GM18508 (cell line): ENCODE results near the gene TTC22.

ENCODE experiments used
- ATAC-seq: cut with Tn5 transposase; IDR thresholded peaks from one replicate; pipeline ENCODE4 v1.9.1; 2021; ENCODE audit warnings: moderate number of reproducible peaks; ENCODE audit not compliant: insufficient read depth, unreplicated experiment

The TTC22 gene

DNA sequence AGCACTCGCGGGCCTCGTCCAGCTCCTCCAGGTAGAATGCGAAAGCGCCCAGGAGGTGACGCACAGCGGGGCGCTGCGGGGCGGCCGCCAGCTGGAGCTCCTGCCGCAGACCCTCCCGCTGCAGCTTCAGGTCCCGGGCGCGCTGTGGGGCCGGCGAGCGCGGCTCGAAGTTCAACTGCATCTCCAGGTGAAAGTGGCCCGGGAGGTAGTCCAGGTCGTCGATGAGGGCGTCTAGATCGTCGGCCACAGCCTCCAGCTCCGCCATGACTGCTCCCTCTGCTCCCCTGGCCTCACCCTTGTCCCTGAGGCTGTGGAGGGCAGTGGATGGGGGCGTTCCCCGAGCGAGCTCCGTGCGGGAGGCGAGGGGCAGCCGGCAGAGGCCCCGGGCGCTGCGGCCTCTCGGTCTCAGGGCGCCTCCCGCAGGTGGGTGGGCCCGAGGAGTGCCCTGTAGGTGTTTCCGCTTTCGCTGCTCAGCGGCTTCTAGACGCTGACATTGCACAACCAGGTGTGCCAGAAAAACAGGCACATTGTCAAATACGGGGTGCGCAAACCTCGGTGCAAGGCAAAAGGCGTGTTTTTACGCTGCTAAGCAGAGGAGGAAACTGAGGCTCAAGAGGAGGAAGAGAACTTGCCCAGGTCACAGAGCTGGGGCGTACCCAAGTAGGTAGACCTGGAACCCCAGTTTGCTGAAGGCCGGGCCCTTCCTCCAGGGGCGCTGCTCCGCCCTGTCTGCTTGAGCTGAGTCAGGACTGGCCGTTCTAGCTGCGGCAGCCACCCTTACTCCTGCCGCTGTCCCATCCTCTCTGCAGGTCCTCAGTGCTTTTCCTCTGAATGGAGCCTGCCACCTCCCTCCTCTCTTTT, at the start of gene TTC22:
Gene TTC22, minus strand, starts transcription at position 425 of the 861 bp plus-strand sequence. Its CDS starts 160 bp downstream, at position 265.
- peak; percentile 45 for ATAC-seq

DNA sequence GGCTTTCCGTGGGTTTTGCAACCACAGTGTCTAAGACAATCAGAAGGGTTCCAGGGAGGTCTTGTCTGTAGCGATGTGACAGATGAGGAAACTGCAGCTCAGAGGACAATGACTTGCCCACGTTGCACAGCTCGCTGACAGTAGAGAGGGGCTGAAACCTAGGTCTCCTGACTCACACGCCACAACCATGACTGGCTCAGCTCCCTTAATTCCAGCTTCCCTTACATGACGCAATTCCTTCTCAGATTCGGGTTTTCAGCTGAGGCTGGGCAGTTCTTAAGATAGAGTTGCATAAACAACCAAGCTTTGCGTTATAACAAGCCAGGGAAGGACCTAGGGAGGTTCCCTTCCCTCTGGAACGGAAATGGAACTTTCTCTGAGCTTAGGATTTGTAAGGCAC, 49.6 kb upstream of the TTC22 start:
- ATAC-seq, result no peak

DNA sequence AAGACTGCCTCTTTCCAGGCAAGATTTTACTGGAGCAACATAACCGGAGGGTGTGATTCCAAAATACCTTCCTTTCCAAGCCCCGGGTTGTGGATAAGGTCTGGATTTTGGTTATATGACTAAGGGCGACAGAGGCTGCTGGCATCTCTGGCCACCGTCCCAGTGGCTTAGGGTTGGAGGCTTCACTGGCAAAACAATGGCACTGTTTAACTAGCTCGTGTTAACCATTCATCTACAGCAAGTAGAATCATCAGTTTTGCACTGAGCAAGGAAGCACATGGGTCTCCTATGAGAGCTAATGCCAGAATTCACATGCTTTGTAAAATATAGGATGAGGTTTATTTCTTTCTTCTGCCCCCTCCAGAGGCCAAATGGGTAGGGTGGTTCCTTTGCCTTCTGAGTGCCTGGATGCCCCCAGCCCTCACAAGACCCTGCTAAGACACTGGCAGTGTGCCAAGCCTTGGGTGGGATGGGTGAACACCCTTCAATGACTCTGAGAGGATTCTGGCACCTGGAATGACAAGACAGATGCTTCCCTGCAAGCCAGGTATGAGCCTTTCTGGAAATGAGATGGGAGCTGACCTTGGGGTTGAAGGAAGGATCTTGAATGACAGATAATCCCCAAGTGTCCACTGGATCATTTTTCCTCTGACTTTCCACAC, 49.1 kb upstream of the TTC22 start:
- ATAC-seq, result no peak

GRCh38 chr1:54849219-54850068, 48.3 kb upstream of the TTC22 start:
- no peak for ATAC-seq

- no peak for ATAC-seq
Observed at GRCh38 chr1:54848134-54848948, 47.2 kb upstream of the TTC22 start.

DNA sequence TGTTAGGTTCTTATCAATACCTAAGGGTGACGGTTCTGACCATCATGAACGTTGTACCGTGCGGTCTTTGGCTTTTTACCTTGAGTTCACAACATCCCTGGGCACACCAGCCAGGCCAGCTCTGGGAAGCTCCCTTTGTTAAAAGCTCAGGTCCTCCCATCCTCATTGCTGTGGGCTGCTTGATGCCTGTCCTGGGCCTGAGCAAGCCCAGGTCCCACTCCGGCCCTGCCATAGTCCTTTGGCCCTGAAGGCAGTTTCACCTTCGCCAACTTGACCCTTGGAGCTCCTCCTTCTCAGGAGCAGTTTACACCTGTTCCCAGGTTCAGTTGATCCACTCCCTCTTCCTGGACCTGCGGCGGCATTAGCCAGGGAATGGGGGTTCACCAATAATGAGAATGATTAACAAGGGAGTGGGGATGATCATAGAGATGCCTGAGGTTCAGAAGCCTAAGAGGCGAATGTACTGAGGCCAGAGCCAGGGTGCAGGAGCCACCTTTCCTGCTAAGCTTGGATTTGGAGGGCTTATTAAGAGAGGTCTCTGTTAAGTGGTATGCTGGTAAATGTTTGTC, 45.7 kb upstream of the TTC22 start:
- no peak for ATAC-seq

DNA sequence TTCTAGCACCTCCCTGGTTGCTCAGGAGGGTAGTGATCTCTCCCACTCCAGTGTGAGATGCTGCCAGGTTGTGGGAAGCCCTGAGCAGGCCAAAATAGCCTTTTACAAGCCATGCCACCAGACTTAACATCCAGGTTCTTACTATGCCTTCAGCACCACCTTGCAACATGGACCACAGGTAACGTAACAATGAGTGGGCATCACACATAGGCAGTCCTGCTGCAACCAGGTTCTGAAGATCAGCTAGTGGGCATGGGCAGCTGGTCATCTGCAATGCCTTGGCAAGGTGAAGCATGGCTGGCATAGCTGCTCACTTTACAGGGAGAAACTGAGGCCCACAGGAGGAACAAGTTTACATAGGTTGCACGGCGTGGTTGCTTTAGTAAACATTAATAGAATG, 45.2 kb upstream of the TTC22 start:
- ATAC-seq, result no peak

DNA sequence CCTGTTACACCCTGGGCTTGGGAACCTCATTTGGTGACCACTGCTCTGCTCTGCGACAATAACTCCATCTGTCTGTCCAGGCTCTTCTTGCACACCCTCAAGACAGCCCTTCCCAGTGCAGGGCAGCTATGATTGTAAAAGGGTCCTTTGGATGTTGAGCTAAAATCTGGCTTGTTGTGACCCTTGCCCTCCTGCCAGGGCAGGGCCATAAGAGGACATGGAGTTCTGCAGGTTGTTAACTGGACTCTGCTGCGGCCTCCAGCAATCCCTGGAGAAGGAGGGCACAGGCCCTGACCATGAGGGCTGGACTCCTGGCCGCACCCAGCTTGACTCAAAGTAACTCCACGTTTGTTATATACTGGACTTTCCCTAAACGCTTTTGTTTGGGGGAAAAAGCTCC, 44.6 kb upstream of the TTC22 start:
- ATAC-seq, result no peak

GRCh38 chr1:54844564-54844963, 43.4 kb upstream of the TTC22 start:
- no peak for ATAC-seq

- no peak for ATAC-seq
Observed at GRCh38 chr1:54843449-54843848, 42.3 kb upstream of the TTC22 start.

DNA sequence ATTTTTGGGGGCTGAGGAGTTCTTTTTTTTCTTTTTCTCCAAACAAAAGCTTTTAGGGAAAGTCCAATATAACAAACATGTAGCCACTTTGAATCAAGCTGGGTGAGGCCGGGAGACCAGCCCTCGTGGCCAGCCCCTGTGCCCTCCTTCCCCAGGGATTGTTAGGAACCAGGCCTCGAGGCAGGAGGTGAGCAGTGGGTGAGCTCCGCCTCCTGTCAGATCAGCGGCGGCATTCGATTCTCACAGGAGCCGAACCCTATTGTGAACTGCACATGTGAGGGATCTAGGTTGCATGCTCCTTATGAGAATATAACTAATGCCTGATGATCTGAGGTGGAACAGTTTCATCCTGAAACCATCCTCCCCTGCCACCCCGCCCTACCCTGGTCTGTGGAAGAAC, 41.8 kb upstream of the TTC22 start:
- ATAC-seq, result no peak

DNA sequence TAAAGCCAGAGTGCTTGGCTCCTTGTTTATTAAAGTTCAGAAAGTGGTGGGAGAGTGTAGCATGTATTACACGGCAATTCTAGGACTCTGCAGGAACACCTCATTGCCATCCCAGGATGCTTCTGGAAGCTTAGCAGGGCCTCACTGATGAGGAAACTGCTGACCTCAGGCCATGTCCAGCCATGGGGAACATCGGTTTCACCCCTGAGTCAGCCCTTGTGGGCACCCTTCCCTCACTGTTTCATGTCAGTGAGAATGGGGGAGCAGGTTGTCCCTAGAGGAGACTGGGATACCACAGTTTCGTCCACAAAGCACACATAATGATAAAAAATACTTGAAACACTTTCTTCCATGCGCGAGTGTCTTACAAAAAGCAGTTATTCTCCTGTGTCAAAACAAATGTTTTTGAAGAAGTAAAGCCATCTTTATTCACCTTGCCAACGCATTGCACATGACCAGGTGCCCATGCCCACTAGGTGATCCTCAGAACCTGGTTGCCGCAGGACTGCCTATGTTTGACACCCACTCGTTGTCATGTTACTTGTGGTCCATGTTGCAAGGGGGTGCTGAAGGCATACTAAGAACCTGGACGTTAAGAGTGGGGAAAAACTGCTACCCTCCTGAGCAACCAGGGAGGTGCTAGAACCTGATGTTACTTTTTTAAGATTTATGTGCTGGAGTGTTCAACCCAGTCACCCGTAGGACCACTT, 41.2 kb upstream of the TTC22 start:
- no peak for ATAC-seq

DNA sequence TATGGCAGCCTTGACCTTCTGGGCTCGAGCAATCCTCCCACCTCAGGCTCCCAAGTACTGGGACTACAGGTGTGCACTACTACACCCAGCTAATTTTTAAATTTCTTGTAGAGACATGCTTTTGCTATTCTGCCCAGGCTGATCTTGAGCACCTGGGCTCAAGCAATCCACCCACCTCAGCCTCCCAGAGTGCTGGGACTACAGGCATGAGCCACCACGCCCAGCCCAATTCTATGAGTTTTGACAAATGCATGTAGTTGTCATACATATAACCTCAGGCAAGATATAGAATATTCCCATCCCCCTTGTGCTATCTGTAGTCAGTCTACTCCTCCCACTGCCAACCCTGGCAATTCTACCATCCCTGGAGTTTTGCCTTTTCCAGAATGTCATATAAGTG, 38.7 kb upstream of the TTC22 start:
- ATAC-seq, result no peak

GRCh38 chr1:54838565-54839180, 37.5 kb upstream of the TTC22 start:
- no peak for ATAC-seq

DNA sequence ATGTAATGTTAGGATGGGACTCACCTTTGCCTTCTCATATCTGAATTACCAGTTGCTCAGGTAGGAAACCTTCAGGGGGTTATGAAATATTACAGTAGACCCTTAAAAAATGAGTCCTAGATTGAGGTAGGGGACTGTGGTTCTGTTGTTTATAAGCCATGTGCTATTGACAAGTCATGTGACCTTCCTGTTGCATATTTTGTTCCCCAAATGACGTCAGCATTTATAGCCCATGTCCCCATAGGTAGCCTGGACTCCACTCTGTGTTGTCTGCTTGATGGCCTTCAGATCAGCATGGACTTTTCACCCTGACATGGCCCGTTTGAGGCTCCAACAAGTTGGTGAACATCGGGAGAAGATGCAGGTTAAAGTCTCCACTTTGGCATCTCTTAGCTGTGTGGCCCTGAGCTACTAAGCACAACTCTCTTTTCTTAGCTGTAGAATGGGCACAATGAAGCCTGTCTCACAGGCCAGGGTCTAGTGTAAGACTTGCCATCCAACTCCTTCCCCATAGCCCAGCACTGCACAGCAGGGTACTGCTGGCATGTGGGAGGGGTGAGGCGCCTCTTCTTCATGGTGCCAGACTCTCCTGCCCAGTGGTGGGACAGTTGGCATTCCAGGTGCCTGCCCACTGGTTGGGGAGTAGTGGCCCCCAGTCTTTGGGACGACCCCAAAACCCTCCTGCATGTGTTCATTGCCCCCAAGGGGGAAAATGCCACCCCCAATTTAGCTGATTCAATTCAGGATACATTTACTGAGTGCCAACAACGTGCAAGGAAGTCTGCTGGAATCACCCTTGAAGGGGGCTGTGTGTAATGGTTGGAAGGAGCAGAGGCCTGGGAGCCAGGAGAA, 36.1 kb upstream of the TTC22 start:
- ATAC-seq, result no peak

GRCh38 chr1:54836594-54836993, 35.5 kb upstream of the TTC22 start:
- ATAC-seq, result no peak

GRCh38 chr1:54835970-54836369, 34.8 kb upstream of the TTC22 start:
- no peak for ATAC-seq
